Breast epithelium (tissue), 4 donors: ENCODE data around the gene SIRT7. TPM values are rescaled to one million over a fixed set of nuclear protein-coding genes. Genes with fewer than 3 reads are reported as not detected.

Experiments used
- DNase-seq, 2 donors: peaks; one replicate each; pipeline ENCODE4 v3.0.0-alpha.2; 2019; ENCODE audit warnings: low spot score in 2 of 2
- H3K27ac ChIP-seq, 2 donors: fragments of 200-600 bp; sonication (generic) in 1 of 2; one replicate each; pipeline ENCODE4 v1.5.1; 2016 to 2019; ENCODE audit warnings: mild to moderate bottlenecking in 1 of 2
- H3K27me3 ChIP-seq, 2 donors: fragments of 200-600 bp; sonication (generic) in 1 of 2; one replicate each; pipeline versions ENCODE4 v1.5.1 to v1.6.0; 2017 to 2019; ENCODE audit warnings: control low read depth in 1 of 2, mild to moderate bottlenecking in 1 of 2
- H3K36me3 ChIP-seq: fragments of 200-600 bp; one replicate; pipeline ENCODE4 v1.5.1; 2019
- H3K4me1 ChIP-seq, 2 donors: fragments of 200-600 bp; sonication (generic); one replicate each; pipeline ENCODE4 v1.5.1; 2016 to 2019; ENCODE audit warnings: control low read depth in 1 of 2
- H3K4me3 ChIP-seq, 3 donors: fragments of 200-600 bp; sonication (generic); 1 replicate in 2 of 3; 2 replicates in 1 of 3; pipeline ENCODE4 v1.5.1; 2016 to 2019; ENCODE audit warnings: mild to moderate bottlenecking in 3 of 3, moderate library complexity in 2 of 3
- H3K9me3 ChIP-seq, 2 donors: fragments of 200-600 bp; sonication (generic) in 1 of 2; one replicate each; pipeline ENCODE4 v1.5.1; 2016 to 2019; ENCODE audit warnings: control low read depth in 1 of 2
- POLR2A ChIP-seq: fragments of 450-650 bp; IDR thresholded peaks from one replicate; pipeline ENCODE4 v1.6.1; 2016; ENCODE audit warnings: antibody characterized with exemption, mild to moderate bottlenecking, moderate library complexity
- POLR2AphosphoS5 ChIP-seq, 3 donors: sonication (generic); formaldehyde crosslinking; IDR thresholded peaks; one replicate each; pipeline ENCODE4 v1.6.1; 2017; ENCODE audit warnings: antibody characterized with exemption in 3 of 3
- intact Hi-C: fragments of 100-400 bp; cut with DNase I; formaldehyde crosslinking; loops from one replicate; pipeline ENCODE4 v1.15.1; 2023; ENCODE audit warnings: low total_unique reads
- total RNA-seq, 3 donors: library from RNA; depleted of rRNA; stranded (reverse); fragments of >200 nt; gene quantifications; one replicate each; pipeline ENCODE4 v1.1.0, GENCODE V29; 2016
- TF ChIP-seq, protein P1 (sequence below), 3 donors: fragments of 450-650 bp; IDR thresholded peaks; one replicate each; pipeline ENCODE4 v1.5.1; 2016 to 2017; ENCODE audit warnings: antibody characterized with exemption in 3 of 3, mild to moderate bottlenecking in 3 of 3, moderate library complexity in 3 of 3

The SIRT7 gene
- total RNA-seq, 3 donors from 2014 or later, result 20.6 to 27.2 (median 25.8) TPM

DNA sequence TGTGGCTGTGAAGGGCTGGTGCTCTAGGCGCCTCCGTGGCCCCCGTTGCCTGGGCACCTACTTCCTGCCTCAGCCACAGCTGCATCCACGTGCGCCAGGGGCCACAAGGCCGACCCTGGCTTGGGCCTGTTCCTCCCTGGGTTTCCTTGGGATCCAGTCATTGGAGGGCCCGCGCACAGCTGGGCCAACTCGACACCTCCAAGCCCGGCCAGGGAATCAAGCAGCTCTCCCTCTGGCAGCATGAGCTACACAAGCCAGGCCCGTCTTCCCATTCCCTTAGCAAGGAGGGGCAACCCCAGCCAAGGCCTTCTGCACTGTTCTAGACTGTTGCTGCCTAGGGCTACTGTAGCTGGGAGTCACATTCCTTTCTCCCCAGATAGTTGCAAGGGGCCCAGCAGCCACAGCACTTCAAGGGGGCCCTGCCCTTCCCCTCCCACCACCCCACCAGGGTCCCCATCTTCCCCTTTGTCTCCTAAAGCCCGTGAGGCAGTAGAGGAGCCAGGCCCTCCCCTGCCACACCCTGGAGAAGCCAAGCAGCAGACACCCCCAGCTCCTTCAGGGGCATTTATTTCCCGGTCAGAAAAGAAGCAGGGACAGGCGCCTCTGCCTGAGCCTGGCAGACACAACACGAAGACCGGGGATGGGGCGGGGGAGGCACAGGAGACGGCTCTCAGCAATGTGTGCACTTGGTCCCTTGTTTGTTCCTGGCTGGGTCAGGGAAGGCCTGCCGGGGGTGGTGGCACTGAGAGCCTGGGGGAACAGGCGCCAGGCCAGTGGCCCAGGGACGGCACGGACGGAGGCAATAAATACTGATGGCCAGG, 50.6 kb downstream of the SIRT7 start:
- no peak overlapping the region for H3K4me3 ChIP-seq
- no peaks in the 10 kb centered on the region for H3K36me3 ChIP-seq
- peaks cover 0 to 14% of the 10 kb centered on the region in 2 donors for H3K4me1 ChIP-seq
- DNase-seq, result no peak
- TF ChIP-seq POLR2AphosphoS5 (IDR thresholded peaks at IDR 0.05) (no peak), POLR2A (no peak)
- TF ChIP-seq, protein P1, sequence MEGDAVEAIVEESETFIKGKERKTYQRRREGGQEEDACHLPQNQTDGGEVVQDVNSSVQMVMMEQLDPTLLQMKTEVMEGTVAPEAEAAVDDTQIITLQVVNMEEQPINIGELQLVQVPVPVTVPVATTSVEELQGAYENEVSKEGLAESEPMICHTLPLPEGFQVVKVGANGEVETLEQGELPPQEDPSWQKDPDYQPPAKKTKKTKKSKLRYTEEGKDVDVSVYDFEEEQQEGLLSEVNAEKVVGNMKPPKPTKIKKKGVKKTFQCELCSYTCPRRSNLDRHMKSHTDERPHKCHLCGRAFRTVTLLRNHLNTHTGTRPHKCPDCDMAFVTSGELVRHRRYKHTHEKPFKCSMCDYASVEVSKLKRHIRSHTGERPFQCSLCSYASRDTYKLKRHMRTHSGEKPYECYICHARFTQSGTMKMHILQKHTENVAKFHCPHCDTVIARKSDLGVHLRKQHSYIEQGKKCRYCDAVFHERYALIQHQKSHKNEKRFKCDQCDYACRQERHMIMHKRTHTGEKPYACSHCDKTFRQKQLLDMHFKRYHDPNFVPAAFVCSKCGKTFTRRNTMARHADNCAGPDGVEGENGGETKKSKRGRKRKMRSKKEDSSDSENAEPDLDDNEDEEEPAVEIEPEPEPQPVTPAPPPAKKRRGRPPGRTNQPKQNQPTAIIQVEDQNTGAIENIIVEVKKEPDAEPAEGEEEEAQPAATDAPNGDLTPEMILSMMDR (IDR thresholded peaks at IDR 0.05), result no peak
- no peaks in the 10 kb centered on the region for H3K9me3 ChIP-seq
- intact Hi-C loops, result no loop called here
- no peaks in the 10 kb centered on the region for H3K27me3 ChIP-seq
- H3K27ac ChIP-seq, result peak overlapping the region; percentile 97

DNA sequence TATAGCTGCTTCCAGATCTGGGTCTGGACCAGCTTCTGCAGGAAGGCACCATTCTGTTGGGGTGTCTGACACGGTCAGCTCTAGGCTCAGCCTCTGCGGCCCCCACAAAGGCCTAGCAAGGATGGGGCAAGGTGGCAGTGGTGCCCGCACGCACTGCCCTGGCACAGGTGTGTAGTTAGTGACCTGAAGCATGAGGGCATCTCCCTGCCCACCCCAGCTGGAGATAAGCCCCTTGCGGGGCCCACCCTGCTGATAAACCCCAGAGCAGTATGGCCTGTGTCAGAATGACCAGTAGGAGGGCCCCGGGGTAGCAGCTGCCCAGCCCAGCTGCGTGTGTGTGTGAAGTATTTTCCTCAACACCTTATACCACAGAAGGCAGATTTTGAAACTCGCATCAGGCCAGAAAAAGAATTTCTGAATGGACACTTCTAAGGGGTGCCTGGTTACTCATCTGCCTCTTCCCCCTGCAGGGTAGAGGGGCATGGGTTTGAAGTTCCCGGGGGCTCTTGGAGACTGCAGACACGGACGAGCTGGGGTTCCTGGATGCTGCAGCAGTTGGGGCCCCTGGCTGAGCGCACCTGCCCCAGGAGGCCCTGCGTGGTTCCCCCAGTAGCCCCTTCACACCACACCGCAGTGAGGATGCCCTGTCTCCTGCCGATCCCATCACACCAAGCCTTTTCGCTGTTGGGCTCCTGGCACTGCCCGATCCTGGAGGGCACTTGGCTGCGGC, 51.4 kb downstream of the SIRT7 start:
- H3K27ac ChIP-seq, result peak overlapping the region; percentile 97
- DNase-seq, result no peak
- H3K9me3 ChIP-seq, result no peaks in the 10 kb centered on the region
- peaks cover 0 to 14% of the 10 kb centered on the region in 2 donors for H3K4me1 ChIP-seq
- H3K27me3 ChIP-seq, result no peaks in the 10 kb centered on the region
- intact Hi-C loops, result no loop called here
- TF ChIP-seq, protein P1 (IDR thresholded peaks at IDR 0.05), result no peak
- TF ChIP-seq POLR2AphosphoS5 (IDR thresholded peaks at IDR 0.05), result peak in 1 of 3 donors; percentile 13
- H3K4me3 ChIP-seq, result no peak overlapping the region
- no peaks in the 10 kb centered on the region for H3K36me3 ChIP-seq

DNA sequence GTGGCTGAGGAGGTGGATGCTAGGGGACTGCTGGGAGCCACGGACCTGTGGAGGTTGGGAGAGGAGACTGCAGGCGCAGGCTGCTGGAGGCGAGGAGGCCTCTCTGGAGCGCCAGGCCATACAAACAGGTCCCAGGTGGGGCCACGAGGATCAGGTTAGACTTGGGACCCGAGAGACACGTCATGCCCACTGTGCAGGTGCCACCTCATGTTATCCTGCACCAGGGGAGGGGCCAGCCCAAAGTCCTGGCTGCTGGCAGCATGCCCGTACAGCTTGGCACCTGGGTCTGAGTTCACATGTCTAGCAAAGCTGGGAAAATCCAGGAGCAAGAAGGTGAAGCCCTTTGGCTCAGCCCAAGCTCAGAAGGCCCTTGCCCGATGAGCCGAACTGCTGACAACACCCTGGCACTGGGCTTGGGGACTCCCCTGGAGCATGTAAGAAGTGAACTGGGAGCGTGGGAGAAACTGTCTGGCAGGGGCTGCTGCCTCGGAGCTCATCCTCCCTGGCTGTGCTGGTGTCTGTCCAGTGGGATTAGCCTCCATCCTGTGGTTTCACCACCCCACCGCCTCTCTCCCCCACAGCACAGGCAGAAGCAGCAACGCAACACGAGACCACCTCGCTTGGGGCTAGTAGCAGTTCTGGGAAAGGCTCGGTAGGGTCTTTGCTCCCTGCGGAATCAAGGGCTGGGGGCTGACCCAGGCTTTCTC, 52.1 kb downstream of the SIRT7 start:
- Histone ChIP-seq H3K36me3 (no peaks in the 10 kb centered on the region), H3K4me1 (peaks cover 0 to 14% of the 10 kb centered on the region in 2 donors), H3K9me3 (no peaks in the 10 kb centered on the region), H3K4me3 (no peak overlapping the region), H3K27me3 (no peaks in the 10 kb centered on the region), H3K27ac (peak overlapping the region; percentile 97)
- DNase-seq, result no peak
- TF ChIP-seq, protein P1 (IDR thresholded peaks at IDR 0.05), result no peak
- TF ChIP-seq POLR2A (no peak), POLR2AphosphoS5 (IDR thresholded peaks at IDR 0.05) (no peak)
- intact Hi-C loops, result no loop called here

DNA sequence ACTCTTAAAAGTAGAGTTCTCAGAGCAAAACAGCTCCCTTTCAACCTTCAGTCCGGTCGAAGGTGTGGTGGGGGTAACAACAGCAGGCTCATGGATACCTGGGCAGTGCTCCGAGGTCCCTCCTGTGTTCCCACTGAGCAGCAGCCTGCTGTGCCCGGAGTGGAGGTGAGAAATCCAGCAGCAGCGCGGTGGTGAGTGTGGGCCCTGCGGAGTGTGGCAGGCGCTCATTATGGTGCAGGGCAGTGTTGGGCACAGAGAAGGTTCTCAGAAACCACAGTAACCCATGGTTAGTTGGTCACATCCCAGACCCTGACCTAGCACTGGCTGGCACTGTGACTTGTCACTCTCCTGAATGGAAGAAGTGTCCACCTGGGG, 52.6 kb downstream of the SIRT7 start:
- H3K4me1 ChIP-seq, result peaks cover 0 to 14% of the 10 kb centered on the region in 2 donors
- no peaks in the 10 kb centered on the region for H3K27me3 ChIP-seq
- no peaks in the 10 kb centered on the region for H3K36me3 ChIP-seq
- intact Hi-C loops, result no loop called here
- H3K9me3 ChIP-seq, result no peaks in the 10 kb centered on the region
- H3K4me3 ChIP-seq, result no peak overlapping the region
- no peak overlapping the region for H3K27ac ChIP-seq
- TF ChIP-seq POLR2A (no peak), POLR2AphosphoS5 (IDR thresholded peaks at IDR 0.05) (no peak)
- TF ChIP-seq, protein P1 (IDR thresholded peaks at IDR 0.05), result no peak
- DNase-seq, result no peak
